Measurements from ENCODE around the gene METAP2.

The METAP2 gene

DNA sequence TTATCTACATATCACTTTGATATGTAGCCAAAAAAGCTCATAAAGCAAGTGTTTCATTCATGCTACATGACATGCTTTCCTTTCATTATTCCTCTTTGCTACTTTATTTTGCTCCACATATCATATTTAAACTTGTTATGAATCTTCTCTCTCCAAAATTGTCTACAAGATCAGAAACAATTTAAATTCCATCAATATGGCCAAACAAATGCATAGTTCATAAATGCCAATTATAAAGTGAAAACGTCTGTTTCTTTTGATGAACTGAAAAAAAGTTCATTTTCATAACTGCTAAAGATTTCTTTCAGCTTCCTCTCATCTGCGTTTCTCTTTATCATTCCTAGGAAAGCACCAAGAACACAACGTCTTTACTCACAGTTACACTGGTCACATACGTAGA, 54.5 kb downstream of the METAP2 start:
- Histone ChIP-seq H3F3A (ENCODE audit: insufficient read depth) (no peaks in the 10 kb centered on the region), H3K9ac (ENCODE audit: low read length) (no peak overlapping the region), H4K20me1 (ENCODE audit: low read depth, low read length) (no peaks in the 10 kb centered on the region), H3K4me2 (ENCODE audit: low read depth, low read length, poor library complexity, severe bottlenecking) (no peak overlapping the region), H3K36me3 (ENCODE audit: low read length) (no peaks in the 10 kb centered on the region), H3K9me2 (replicated peaks; ENCODE audit: insufficient read depth, low read length) (no peaks in the 10 kb centered on the region), H2AFZ (ENCODE audit: low read depth, low read length, severe bottlenecking) (no peak overlapping the region), H3K79me2 (ENCODE audit: insufficient read depth, low read length) (no peaks in the 10 kb centered on the region), H3K27me3 (ENCODE audit: low read length) (no peaks in the 10 kb centered on the region), H3K27ac (ENCODE audit: low read depth, low read length) (no peak overlapping the region), H3K9me3 (ENCODE audit: insufficient read depth, low read length) (no peaks in the 10 kb centered on the region), H3K4me3 (ENCODE audit: insufficient read depth, low read length, poor library complexity, severe bottlenecking) (no peak overlapping the region)
- TF ChIP-seq EZH2phosphoT487 (conservative IDR thresholded peaks at IDR 0.05; ENCODE audit: low read length) = no peak
- TF ChIP-seq, protein P1, sequence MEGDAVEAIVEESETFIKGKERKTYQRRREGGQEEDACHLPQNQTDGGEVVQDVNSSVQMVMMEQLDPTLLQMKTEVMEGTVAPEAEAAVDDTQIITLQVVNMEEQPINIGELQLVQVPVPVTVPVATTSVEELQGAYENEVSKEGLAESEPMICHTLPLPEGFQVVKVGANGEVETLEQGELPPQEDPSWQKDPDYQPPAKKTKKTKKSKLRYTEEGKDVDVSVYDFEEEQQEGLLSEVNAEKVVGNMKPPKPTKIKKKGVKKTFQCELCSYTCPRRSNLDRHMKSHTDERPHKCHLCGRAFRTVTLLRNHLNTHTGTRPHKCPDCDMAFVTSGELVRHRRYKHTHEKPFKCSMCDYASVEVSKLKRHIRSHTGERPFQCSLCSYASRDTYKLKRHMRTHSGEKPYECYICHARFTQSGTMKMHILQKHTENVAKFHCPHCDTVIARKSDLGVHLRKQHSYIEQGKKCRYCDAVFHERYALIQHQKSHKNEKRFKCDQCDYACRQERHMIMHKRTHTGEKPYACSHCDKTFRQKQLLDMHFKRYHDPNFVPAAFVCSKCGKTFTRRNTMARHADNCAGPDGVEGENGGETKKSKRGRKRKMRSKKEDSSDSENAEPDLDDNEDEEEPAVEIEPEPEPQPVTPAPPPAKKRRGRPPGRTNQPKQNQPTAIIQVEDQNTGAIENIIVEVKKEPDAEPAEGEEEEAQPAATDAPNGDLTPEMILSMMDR (IDR thresholded peaks at IDR 0.05; ENCODE audit: insufficient read depth, low read length, poor library complexity, severe bottlenecking) = no peak

DNA sequence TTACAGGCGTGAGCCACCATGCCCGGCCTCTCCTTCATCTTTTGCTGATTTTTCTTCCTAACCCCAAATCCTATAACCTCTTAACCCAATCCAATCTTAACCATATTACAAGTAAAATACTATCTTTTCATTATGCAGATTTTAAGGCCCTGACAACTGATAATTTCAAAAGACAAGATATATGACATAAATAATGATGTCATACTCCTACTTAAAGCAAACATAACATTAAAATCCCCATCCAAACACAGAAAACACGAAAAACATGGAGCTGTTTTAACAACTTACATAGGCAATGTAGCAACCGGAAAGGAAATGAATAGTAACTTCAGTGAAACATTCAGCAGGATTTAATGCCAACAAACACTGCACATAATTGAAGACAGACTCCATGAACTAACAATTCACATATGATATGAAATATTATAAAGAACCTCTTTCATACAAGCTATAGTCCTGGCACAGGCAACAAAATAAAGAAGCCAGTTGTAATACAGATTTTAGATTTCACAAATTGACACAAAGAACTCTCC, 55.8 kb downstream of the METAP2 start:
- Histone ChIP-seq H3K9ac (ENCODE audit: low read length) (no peak overlapping the region), H3F3A (ENCODE audit: insufficient read depth) (no peaks in the 10 kb centered on the region), H3K9me3 (ENCODE audit: insufficient read depth, low read length) (no peaks in the 10 kb centered on the region), H3K27me3 (ENCODE audit: low read length) (no peaks in the 10 kb centered on the region), H4K20me1 (ENCODE audit: low read depth, low read length) (no peaks in the 10 kb centered on the region), H3K9me2 (replicated peaks; ENCODE audit: insufficient read depth, low read length) (no peaks in the 10 kb centered on the region), H2AFZ (ENCODE audit: low read depth, low read length, severe bottlenecking) (no peak overlapping the region), H3K4me2 (ENCODE audit: low read depth, low read length, poor library complexity, severe bottlenecking) (no peak overlapping the region), H3K27ac (ENCODE audit: low read depth, low read length) (no peak overlapping the region), H3K36me3 (ENCODE audit: low read length) (no peaks in the 10 kb centered on the region), H3K79me2 (ENCODE audit: insufficient read depth, low read length) (no peaks in the 10 kb centered on the region), H3K4me3 (ENCODE audit: insufficient read depth, low read length, poor library complexity, severe bottlenecking) (no peak overlapping the region)
- no peak for TF ChIP-seq EZH2phosphoT487 (conservative IDR thresholded peaks at IDR 0.05; ENCODE audit: low read length)
- TF ChIP-seq, protein P1 (IDR thresholded peaks at IDR 0.05; ENCODE audit: insufficient read depth, low read length, poor library complexity, severe bottlenecking) = no peak

DNA sequence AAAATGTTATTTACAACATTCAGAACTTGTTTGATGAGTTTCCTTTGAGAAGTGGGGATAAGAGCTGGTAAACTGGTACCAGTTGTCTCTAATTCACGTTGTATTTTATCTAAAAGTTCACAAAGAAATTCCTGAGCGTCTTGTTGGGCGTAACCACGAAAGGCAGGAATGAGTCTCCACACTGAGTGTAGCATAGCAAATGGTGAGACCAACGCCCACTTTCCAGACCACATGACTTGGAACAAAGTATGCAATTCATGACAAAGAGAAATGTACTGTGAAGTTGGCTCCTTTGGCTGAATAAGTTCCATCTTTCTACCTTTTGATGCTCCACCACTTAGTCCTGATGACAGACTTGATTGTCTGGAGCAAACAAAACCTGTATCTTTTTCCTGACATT, 58.9 kb downstream of the METAP2 start:
- no peaks in the 10 kb centered on the region for H3K36me3 ChIP-seq (ENCODE audit: low read length)
- H3K27me3 ChIP-seq (ENCODE audit: low read length) = no peaks in the 10 kb centered on the region

More for the DNA sequence above, 58.9 kb downstream of the METAP2 start:
- Histone ChIP-seq H3K4me2 (ENCODE audit: low read depth, low read length, poor library complexity, severe bottlenecking) (no peak overlapping the region), H3K4me3 (ENCODE audit: insufficient read depth, low read length, poor library complexity, severe bottlenecking) (no peak overlapping the region), H2AFZ (ENCODE audit: low read depth, low read length, severe bottlenecking) (no peak overlapping the region), H3F3A (ENCODE audit: insufficient read depth) (no peaks in the 10 kb centered on the region), H3K9me3 (ENCODE audit: insufficient read depth, low read length) (no peaks in the 10 kb centered on the region), H4K20me1 (ENCODE audit: low read depth, low read length) (no peaks in the 10 kb centered on the region), H3K27ac (ENCODE audit: low read depth, low read length) (no peak overlapping the region), H3K79me2 (ENCODE audit: insufficient read depth, low read length) (no peaks in the 10 kb centered on the region), H3K9me2 (replicated peaks; ENCODE audit: insufficient read depth, low read length) (no peaks in the 10 kb centered on the region), H3K9ac (ENCODE audit: low read length) (no peak overlapping the region)
- TF ChIP-seq EZH2phosphoT487 (conservative IDR thresholded peaks at IDR 0.05; ENCODE audit: low read length) = no peak
- TF ChIP-seq, protein P1 (IDR thresholded peaks at IDR 0.05; ENCODE audit: insufficient read depth, low read length, poor library complexity, severe bottlenecking) = no peak
